HepG2 (cell line): ENCODE results near the gene ZNF174.

Experiments used
- BRCA1 ChIP-seq: sonication (generic); formaldehyde crosslinking; IDR thresholded peaks from 2 replicates; pipeline ENCODE4 v1.4.0; 2020; ENCODE audit warnings: missing genetic modification reagents
- MLX ChIP-seq: IDR thresholded peaks from 2 replicates; pipeline ENCODE4 v1.6.1; 2016
- NFE2L2 ChIP-seq: fragments of 150-350 bp; IDR thresholded peaks from 2 replicates; pipeline ENCODE4 v1.6.1; 2014; ENCODE audit warnings: low read length
- TAF15 ChIP-seq: fragments of 200-400 bp; formaldehyde crosslinking; IDR thresholded peaks from one replicate; pipeline ENCODE4 v1.6.1; 2018; ENCODE audit warnings: mild to moderate bottlenecking, low read depth, low read length; ENCODE audit not compliant: poor library complexity, severe bottlenecking

- TF ChIP-seq BRCA1 (no peak), MLX (CRISPR knock-in tag) (no peak), NFE2L2 (no peak), TAF15 (no peak)
Observed at GRCh38 chr16:3389663-3390338, 11.2 kb upstream of the ZNF174 start.
